ENCODE data around the gene DNAJC30.
A peak's percentile ranks its signal among the peaks of the same experiment; 100 is the strongest.
"Not testable (repeated sequence)": the region's sequence is repeated elsewhere in the genome, so short reads cannot be mapped to it uniquely, and the experiment has no call there.

Gene DNAJC30

GRCh38 chr7:73680501-73680900, 2.8 kb downstream of the DNAJC30 start:
- no peak for DNase-seq

- DNase-seq, result no peak
These were observed 3.5 kb downstream of the DNAJC30 start for GRCh38 chr7:73679709-73680108.

- no peak for DNase-seq
These were observed 4.4 kb downstream of the DNAJC30 start for GRCh38 chr7:73678862-73679261.

GRCh38 chr7:73676062-73676461, 7.2 kb downstream of the DNAJC30 start:
- DNase-seq, result not testable (repeated sequence)

- DNase-seq, result no peak
These were observed 8.7 kb downstream of the DNAJC30 start for GRCh38 chr7:73674468-73675124.

- no peak for DNase-seq
These were observed 11.3 kb downstream of the DNAJC30 start for GRCh38 chr7:73671857-73672445.

GRCh38 chr7:73671322-73671661, 12.0 kb downstream of the DNAJC30 start:
- no peak for DNase-seq

GRCh38 chr7:73669858-73670385, 13.3 kb downstream of the DNAJC30 start:
- no peak for DNase-seq

GRCh38 chr7:73669288-73669701, 14.0 kb downstream of the DNAJC30 start:
- DNase-seq, result no peak

GRCh38 chr7:73668886-73669230, 14.4 kb downstream of the DNAJC30 start:
- DNase-seq, result no peak

GRCh38 chr7:73668103-73668885, 15.0 kb downstream of the DNAJC30 start:
- DNase-seq, result no peak

- peak; percentile 79 for DNase-seq
These were observed 15.7 kb downstream of the DNAJC30 start, which contains the start of gene VPS37D for GRCh38 chr7:73667344-73668102. Gene VPS37D (plus strand): TSS chr7:73667831. CDS start chr7:73667959, 128 bp downstream.

GRCh38 chr7:73663033-73663432, 20.2 kb downstream of the DNAJC30 start:
- no peak for DNase-seq

GRCh38 chr7:73660594-73660993, 22.7 kb downstream of the DNAJC30 start:
- DNase-seq, result not testable (repeated sequence)

GRCh38 chr7:73659983-73660382, 23.3 kb downstream of the DNAJC30 start:
- no peak for DNase-seq

- DNase-seq, result not testable (repeated sequence)
These were observed 27.9 kb downstream of the DNAJC30 start for GRCh38 chr7:73655309-73655708.

GRCh38 chr7:73652541-73652949, 30.7 kb downstream of the DNAJC30 start:
- no peak for DNase-seq

- DNase-seq, result no peak
These were observed 32.7 kb downstream of the DNAJC30 start for GRCh38 chr7:73650524-73650923.

- DNase-seq, result no peak
These were observed 33.7 kb downstream of the DNAJC30 start for GRCh38 chr7:73649576-73649975.

- no peak for DNase-seq
These were observed 34.5 kb downstream of the DNAJC30 start for GRCh38 chr7:73648593-73649332.

GRCh38 chr7:73647725-73648592, 35.3 kb downstream of the DNAJC30 start:
- DNase-seq, result peak; percentile 18
